A673 (cell line): ENCODE measurements around the gene VSTM4.

Experiments used
- EZH2 ChIP-seq: fragments of 200-600 bp; sonication (generic); IDR thresholded peaks from 2 replicates; pipeline ENCODE4 v1.6.1; 2017; ENCODE audit warnings: borderline replicate concordance, low read depth, mild to moderate bottlenecking, mixed read lengths, antibody characterized with exemption, low read length; ENCODE audit not compliant: poor library complexity, severe bottlenecking
- TF ChIP-seq, protein P1 (sequence below): fragments of 300-800, 200-600 bp; sonication (generic); conservative IDR thresholded peaks from 2 replicates; pipeline ENCODE4 v1.5.1; 2017; ENCODE audit warnings: low read depth, mild to moderate bottlenecking, antibody characterized with exemption, low read length, moderate library complexity, mixed read lengths

- TF ChIP-seq, protein P1, sequence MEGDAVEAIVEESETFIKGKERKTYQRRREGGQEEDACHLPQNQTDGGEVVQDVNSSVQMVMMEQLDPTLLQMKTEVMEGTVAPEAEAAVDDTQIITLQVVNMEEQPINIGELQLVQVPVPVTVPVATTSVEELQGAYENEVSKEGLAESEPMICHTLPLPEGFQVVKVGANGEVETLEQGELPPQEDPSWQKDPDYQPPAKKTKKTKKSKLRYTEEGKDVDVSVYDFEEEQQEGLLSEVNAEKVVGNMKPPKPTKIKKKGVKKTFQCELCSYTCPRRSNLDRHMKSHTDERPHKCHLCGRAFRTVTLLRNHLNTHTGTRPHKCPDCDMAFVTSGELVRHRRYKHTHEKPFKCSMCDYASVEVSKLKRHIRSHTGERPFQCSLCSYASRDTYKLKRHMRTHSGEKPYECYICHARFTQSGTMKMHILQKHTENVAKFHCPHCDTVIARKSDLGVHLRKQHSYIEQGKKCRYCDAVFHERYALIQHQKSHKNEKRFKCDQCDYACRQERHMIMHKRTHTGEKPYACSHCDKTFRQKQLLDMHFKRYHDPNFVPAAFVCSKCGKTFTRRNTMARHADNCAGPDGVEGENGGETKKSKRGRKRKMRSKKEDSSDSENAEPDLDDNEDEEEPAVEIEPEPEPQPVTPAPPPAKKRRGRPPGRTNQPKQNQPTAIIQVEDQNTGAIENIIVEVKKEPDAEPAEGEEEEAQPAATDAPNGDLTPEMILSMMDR, result no peak
- no peak for TF ChIP-seq EZH2
Observed at GRCh38 chr10:49128854-49129253, 13.5 kb upstream of the VSTM4 start.
